Activated CD4-positive, alpha-beta T cell treated with anti-CD3 and anti-CD28 coated beads, Interleukin-2, amount 50 U/mL, for 1 hour (primary cell): ENCODE measurements around the gene LILRB4.
"Not testable (repeated sequence)": the region's sequence is repeated elsewhere in the genome, so short reads cannot be mapped to it uniquely, and the experiment has no call there.

Experiments
- DNase-seq: peaks from one replicate; pipeline ENCODE4 v3.0.0-alpha.2; 2020

LILRB4 gene

DNA sequence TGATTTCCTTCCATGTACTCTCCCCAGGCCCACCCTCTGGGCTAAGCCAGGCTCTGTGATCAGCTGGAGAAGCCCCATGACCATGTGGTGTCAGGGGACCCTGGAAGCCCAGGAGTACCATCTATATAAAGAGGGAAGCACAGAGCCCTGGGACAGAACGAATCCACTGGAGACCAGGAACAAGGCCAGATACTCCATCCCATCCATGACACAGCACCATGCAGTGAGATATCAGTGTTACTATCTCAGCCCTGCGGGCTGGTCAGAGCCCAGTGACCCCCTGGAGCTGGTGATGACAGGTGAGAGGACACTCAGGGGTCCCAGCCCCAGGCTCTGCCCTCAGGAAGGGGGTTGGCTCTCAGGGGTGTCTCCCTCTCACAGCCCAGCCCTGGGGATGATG is 34.0 kb downstream of the LILRB4 start:
- DNase-seq: no peak

DNA sequence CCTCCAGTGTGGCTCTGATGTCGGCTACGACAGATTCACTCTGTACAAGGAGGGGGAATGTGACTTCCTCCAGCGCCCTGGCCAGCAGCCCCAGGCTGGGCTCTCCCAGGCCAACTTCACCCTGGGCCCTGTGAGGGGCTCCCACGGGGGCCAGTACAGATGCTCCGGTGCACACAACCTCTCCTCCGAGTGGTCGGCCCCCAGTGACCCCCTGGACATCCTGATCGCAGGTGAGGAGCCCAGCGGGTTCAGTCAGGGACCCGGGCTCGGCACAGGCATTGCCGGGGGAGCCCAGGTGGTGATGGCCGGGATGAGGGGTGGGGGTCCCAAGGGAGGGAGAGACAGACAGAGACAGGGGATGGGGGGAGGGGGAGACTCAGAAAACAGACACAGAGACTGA is 34.9 kb downstream of the LILRB4 start:
- not testable (repeated sequence) for DNase-seq

DNA sequence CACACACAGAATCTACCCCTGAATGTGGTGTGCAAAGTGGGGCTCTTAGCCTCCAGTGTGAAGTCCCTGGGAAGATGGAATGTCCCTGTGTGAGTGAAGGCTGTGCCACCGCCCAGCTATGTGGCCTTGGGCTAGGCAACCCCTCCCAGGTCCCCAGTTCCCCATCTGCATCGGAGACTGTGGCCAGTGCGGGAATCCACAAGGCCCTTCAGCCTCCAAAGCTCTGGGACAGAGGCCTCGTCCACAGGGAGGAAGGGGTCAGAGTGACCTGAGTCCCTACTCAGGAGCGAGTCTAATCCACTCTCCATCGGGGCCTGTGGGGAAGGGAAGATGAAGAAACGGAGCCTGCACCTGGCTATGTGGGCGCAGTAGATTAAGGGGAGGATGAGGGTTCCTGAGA is 42.1 kb downstream of the LILRB4 start:
- no peak for DNase-seq

DNA sequence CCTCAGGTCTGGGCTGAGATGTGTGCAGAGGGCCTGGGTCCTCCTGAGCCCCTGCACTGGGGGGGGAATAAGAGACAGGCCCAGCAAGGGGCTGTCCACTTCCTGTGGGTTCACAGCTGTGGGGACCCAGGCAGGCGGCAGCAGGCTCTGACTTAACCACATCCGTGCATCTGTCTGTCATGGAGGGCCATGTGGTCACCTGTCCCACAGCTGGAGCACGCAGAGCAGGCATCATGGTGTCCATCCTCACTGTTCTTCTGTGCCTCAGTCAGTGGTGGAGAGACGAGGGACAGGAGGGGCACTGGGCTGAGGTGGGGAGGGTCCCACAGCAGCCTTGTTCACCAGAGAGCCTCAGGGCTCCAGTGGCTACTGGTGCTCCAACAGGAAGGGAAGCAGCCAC is 45.2 kb downstream of the LILRB4 start:
- DNase-seq: no peak

DNA sequence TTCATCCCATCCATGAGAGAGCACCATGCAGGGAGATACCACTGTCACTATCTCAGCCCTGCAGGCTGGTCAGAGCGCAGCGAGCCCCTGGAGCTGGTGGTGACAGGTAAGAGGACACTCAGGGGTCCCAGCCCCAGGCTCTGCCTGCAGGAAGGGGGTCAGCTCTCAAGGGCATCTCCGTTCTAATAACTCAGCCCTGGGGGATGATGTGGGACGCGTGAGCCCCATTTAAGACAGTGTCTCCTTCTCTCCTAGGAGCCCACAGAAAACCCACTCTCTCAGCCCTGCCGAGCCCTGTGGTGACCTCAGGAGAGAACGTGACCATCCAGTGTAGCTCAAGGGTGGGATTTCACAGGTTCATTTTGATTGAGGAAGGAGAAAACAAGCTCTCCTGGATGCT is 46.0 kb downstream of the LILRB4 start:
- DNase-seq: no peak

DNA sequence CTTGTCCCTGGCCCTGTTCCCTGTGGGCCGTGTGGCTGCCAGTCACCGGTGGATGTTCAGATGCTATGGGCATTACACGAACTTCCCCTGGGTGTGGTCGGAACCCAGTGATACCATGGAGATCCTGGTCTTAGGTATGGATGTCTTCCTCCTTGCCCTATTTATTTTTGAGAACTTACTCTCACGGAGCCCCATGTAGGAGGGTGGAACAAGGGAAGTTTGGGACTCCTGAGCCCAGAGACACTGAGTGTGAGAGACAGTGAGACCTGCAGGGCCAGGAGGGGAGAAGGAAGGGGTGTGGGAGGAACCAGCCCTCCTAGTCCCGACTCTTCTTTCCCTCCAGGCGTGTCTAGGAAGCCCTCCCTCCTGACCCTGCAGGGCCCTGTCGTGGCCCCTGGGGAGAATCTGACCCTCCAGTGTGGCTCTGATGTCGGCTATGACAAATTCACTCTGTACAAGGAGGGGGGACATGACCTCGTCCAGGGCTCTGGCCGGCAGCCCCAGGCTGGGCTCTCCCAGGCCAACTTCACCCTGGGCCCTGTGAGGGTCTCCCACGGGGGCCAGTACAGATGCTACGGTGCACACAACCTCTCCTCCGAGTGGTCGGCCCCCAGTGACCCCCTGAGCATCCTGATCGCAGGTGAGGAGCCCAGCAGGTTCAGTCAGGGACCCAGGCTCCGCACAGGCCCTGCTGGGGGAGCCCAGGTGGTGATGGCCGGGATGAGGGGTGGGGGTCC is 46.6 kb downstream of the LILRB4 start:
- no peak for DNase-seq

DNA sequence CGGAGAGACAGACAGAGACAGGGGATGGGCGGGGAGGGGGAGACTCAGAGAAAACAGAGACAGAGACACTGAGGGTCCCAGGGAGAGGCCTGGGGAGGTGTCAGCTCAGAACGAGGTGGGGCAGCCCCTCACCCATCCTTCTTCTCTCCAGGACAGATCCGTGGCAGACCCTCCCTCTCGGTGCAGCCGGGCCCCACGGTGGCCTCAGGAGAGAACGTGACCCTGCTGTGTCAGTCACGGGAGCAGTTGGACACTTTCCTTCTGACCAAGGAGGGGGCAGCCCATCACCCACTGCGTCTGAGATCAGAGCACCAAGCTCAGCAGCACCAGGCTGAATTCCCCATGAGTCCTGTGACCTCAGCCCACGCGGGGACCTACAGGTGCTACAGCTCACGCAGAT is 47.2 kb downstream of the LILRB4 start:
- DNase-seq: not testable (repeated sequence)
